ENCODE measurements around the gene GBX1. TPM values are rescaled to one million over a fixed set of nuclear protein-coding genes. Genes with fewer than 3 reads are reported as not detected.
A peak's percentile ranks its signal among the peaks of the same experiment; 100 is the strongest.

Gene GBX1
- total and polyA plus RNA-seq, 2 of the 4 experiments (the other 2 are of a cell fraction), result not detected

GRCh38 chr7:151198945-151199848 lies 31.7 kb upstream of the GBX1 start:
- TF ChIP-seq FOS (IDR thresholded peaks at IDR 0.05; ENCODE audit: low read depth, low read length) (no peak), MAFK (IDR thresholded peaks at IDR 0.05; ENCODE audit: low read depth, low read length) (no peak), MXI1 (IDR thresholded peaks at IDR 0.05; ENCODE audit: borderline replicate concordance, low read depth, low read length) (no peak), RAD21 (IDR thresholded peaks at IDR 0.05; ENCODE audit: low read length) (no peak), CHD1 (IDR thresholded peaks at IDR 0.05; ENCODE audit: low read depth, low read length) (no peak), ELK1 (IDR thresholded peaks at IDR 0.05; ENCODE audit: borderline replicate concordance, low read depth, low read length) (no peak), RCOR1 (IDR thresholded peaks at IDR 0.05; ENCODE audit: insufficient replicate concordance, low read length) (no peak), CEBPB (IDR thresholded peaks at IDR 0.05; ENCODE audit: low read depth, low read length) (no peak), RFX5 (IDR thresholded peaks at IDR 0.05; ENCODE audit: low read depth, low read length) (no peak), BHLHE40 (IDR thresholded peaks at IDR 0.05; ENCODE audit: low read depth, low read length) (no peak), MAZ (IDR thresholded peaks at IDR 0.05; ENCODE audit: borderline replicate concordance, low read depth, low read length) (no peak), NFE2L2 (IDR thresholded peaks at IDR 0.05; ENCODE audit: low read depth, low read length) (no peak)
- TF ChIP-seq, protein P1, sequence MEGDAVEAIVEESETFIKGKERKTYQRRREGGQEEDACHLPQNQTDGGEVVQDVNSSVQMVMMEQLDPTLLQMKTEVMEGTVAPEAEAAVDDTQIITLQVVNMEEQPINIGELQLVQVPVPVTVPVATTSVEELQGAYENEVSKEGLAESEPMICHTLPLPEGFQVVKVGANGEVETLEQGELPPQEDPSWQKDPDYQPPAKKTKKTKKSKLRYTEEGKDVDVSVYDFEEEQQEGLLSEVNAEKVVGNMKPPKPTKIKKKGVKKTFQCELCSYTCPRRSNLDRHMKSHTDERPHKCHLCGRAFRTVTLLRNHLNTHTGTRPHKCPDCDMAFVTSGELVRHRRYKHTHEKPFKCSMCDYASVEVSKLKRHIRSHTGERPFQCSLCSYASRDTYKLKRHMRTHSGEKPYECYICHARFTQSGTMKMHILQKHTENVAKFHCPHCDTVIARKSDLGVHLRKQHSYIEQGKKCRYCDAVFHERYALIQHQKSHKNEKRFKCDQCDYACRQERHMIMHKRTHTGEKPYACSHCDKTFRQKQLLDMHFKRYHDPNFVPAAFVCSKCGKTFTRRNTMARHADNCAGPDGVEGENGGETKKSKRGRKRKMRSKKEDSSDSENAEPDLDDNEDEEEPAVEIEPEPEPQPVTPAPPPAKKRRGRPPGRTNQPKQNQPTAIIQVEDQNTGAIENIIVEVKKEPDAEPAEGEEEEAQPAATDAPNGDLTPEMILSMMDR (conservative IDR thresholded peaks at IDR 0.05; ENCODE audit: low read depth, low read length), result no peak
- no peak overlapping the region for H3K4me2 ChIP-seq (ENCODE audit: low read depth, low read length)
- ChIA-PET POLR2A (ENCODE audit: unreplicated experiment) (no interaction called here), CTCF (no interaction called here)
- in situ Hi-C loops (cut with MboI; ENCODE audit: low sequenced_read_pairs) (no loop called here), intact Hi-C loops (cut with micrococcal nuclease) (no loop called here), dilution Hi-C loops (cut with HindIII; ENCODE audit: low sequenced_read_pairs, unreplicated experiment) (no loop called here)
- no peak overlapping the region for H4K5ac ChIP-seq (ENCODE audit: low read depth, low read length)
- no peak overlapping the region for H3K56ac ChIP-seq (ENCODE audit: extremely low read depth, insufficient read depth, low read length)
- no peak overlapping the region for H3K14ac ChIP-seq (replicated peaks; ENCODE audit: low read depth, low read length)
- no peak overlapping the region for H3K4me3 ChIP-seq (ENCODE audit: insufficient read depth, low read depth, low read length)
- no peaks in the 10 kb centered on the region for H3K79me1 ChIP-seq (ENCODE audit: low read depth in 1 of 2, low read length in 2 of 2)
- H2AK5ac ChIP-seq (ENCODE audit: low read depth, low read length), result no peak overlapping the region
- H2BK120ac ChIP-seq (ENCODE audit: low read depth, low read length), result no peak overlapping the region
- no peak overlapping the region for H2AFZ ChIP-seq (replicated peaks; ENCODE audit: low read length, poor library complexity)
- H2AK9ac ChIP-seq (replicated peaks; ENCODE audit: low read depth, low read length, poor library complexity), result no peak overlapping the region
- no peak overlapping the region for H2BK5ac ChIP-seq (ENCODE audit: low read depth, low read length, poor library complexity, severe bottlenecking)
- no peak overlapping the region for H3K23ac ChIP-seq (ENCODE audit: low read depth, low read length)
- ATAC-seq (ENCODE audit: low read depth) (peak; percentile 46), DNase-seq (no peak)
- no peak overlapping the region for H3K4ac ChIP-seq (ENCODE audit: low read depth, low read length)
- H3K27ac ChIP-seq (ENCODE audit: insufficient read depth, low read length), result no peak overlapping the region
- H4K20me1 ChIP-seq (ENCODE audit: insufficient read depth, low read length), result no peaks in the 10 kb centered on the region
- H4K91ac ChIP-seq (ENCODE audit: insufficient read depth, low read depth, low read length), result no peak overlapping the region
- no peaks in the 10 kb centered on the region for H3K9me1 ChIP-seq (ENCODE audit: insufficient read depth, low read length)
- no TSS peak for BruUV-seq (replicated peaks)
- H2BK20ac ChIP-seq (ENCODE audit: low read depth, low read length), result no peak overlapping the region
- H3K27me3 ChIP-seq (ENCODE audit: control insufficient read depth, insufficient read depth, low read length), result peaks cover 92% of the 10 kb centered on the region
- H3K18ac ChIP-seq (ENCODE audit: low read depth, low read length), result no peak overlapping the region
- no peaks in the 10 kb centered on the region for H3K36me3 ChIP-seq (ENCODE audit: control insufficient read depth, insufficient read depth, low read length)
- no peak overlapping the region for H3K9ac ChIP-seq (ENCODE audit: low read depth, low read length)
- no peaks in the 10 kb centered on the region for H3K9me3 ChIP-seq (ENCODE audit: control insufficient read depth, insufficient read depth, low read length)
- no peaks in the 10 kb centered on the region for H3K4me1 ChIP-seq (ENCODE audit: control insufficient read depth, insufficient read depth, low read length)
- H4K8ac ChIP-seq (ENCODE audit: low read depth in 2 of 2, low read length in 2 of 2), result no peak overlapping the region
- H2BK15ac ChIP-seq (ENCODE audit: low read depth, low read length), result no peak overlapping the region
- WGBS, 2 experiments (ENCODE audit: extremely low coverage in 2 of 2, insufficient read length in 1 of 2), result 7% methylated on average over 12 of the region's 30 CpGs; no CpG with 5 or more reads in 1 of the 2 experiments
